ENCODE measurements around the gene SDC4.

Gene SDC4

GRCh38 chr20:45283551-45284057 is 64.6 kb downstream of the SDC4 start:
- intact Hi-C loops (cut with DNase I; ENCODE audit: low total_unique reads) = no loop called here
- H3K36me3 ChIP-seq = no peaks in the 10 kb centered on the region
- DNase-seq = no peak
- no peak overlapping the region for H3K27ac ChIP-seq
- H3K4me3 ChIP-seq = no peak overlapping the region
- peaks cover 0 to 19% of the 10 kb centered on the region in 2 donors for H3K27me3 ChIP-seq
- H3K4me1 ChIP-seq = no peaks in the 10 kb centered on the region
- no peaks in the 10 kb centered on the region for H3K9me3 ChIP-seq
- TF ChIP-seq CTCF (IDR thresholded peaks at IDR 0.05) = no peak

DNA sequence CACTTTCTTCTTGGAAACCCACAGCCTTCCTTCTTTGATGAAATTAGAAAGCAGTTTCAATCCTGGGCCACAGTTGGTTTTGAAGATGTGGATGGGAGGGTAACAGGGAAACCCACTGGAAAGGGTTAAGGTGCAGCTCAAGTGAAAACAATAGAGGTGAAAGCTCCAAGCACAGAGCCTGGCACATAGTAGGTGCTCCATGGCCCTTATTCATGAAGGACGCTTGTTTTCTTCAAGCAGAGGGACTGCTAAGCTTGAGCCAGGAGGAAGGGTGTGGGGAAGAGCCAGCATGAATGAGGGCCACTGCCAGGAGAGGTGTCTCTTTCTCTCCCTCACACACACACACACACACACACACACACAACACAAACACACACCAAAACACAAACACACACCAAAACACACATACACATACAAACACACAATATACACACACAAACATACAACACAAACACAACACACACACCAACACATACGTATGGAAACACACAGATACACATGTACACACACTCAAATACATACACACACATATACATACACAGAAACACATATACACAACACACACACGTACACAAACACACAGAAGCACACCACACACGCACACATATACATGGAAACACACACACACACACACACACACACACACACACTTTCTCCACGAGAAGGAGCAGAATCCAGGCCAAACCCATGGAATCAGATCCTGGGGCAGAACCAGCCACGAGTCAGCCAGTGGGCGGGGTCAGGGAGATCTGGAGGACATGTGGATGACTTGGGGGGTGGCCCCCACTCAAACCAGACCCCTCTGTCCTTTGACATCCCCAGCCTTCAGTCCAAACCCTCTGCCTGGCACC is 65.3 kb downstream of the SDC4 start:
- no peak for DNase-seq
- H3K27me3 ChIP-seq = peaks cover 0 to 17% of the 10 kb centered on the region in 2 donors
- H3K4me3 ChIP-seq = no peak overlapping the region
- no peak overlapping the region for H3K27ac ChIP-seq
- H3K36me3 ChIP-seq = no peaks in the 10 kb centered on the region
- no peak for TF ChIP-seq CTCF (IDR thresholded peaks at IDR 0.05)
- H3K9me3 ChIP-seq = no peaks in the 10 kb centered on the region
- intact Hi-C loops (cut with DNase I; ENCODE audit: low total_unique reads) = no loop called here
- H3K4me1 ChIP-seq = no peaks in the 10 kb centered on the region

- peaks cover 0 to 21% of the 10 kb centered on the region in 2 donors for H3K27me3 ChIP-seq
- intact Hi-C loops (cut with DNase I; ENCODE audit: low total_unique reads) = no loop called here
- no peak for TF ChIP-seq CTCF (IDR thresholded peaks at IDR 0.05)
These were observed 68.2 kb downstream of the SDC4 start for GRCh38 chr20:45279992-45280391.

GRCh38 chr20:45275338-45275737 is 72.9 kb downstream of the SDC4 start:
- intact Hi-C loops (cut with DNase I; ENCODE audit: low total_unique reads) = no loop called here
- no peaks in the 10 kb centered on the region for H3K36me3 ChIP-seq
- no peak overlapping the region for H3K27ac ChIP-seq
- no peak for DNase-seq
- peaks cover 0 to 15% of the 10 kb centered on the region in 2 donors for H3K27me3 ChIP-seq
- no peaks in the 10 kb centered on the region for H3K4me1 ChIP-seq
- no peak for TF ChIP-seq CTCF (IDR thresholded peaks at IDR 0.05)
- H3K9me3 ChIP-seq = no peaks in the 10 kb centered on the region
- H3K4me3 ChIP-seq = no peak overlapping the region

More at GRCh38 chr20:45279992-45280391, 68.2 kb downstream of the SDC4 start:
- Histone ChIP-seq H3K4me1 (no peaks in the 10 kb centered on the region), H3K36me3 (no peaks in the 10 kb centered on the region), H3K27ac (no peak overlapping the region), H3K4me3 (no peak overlapping the region), H3K9me3 (no peaks in the 10 kb centered on the region)
- no peak for DNase-seq

All from tibial artery (tissue), 4 donors.